Hematopoietic multipotent progenitor cell treated with erythropoietin and hydrocortisone succinate and interleukin-3 and kit ligand, for 17 days (in vitro differentiated cells): Measurements from ENCODE around the gene CYB561D1.
A peak's percentile ranks its signal among the peaks of the same experiment; 100 is the strongest.
"Not testable (repeated sequence)": the region's sequence is repeated elsewhere in the genome, so short reads cannot be mapped to it uniquely, and the experiment has no call there.

Source experiments
- DNase-seq: peaks from one replicate; pipeline ENCODE4 v3.0.0-alpha.2; 2015; ENCODE audit warnings: low spot score

The CYB561D1 gene, protein sequence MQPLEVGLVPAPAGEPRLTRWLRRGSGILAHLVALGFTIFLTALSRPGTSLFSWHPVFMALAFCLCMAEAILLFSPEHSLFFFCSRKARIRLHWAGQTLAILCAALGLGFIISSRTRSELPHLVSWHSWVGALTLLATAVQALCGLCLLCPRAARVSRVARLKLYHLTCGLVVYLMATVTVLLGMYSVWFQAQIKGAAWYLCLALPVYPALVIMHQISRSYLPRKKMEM

DNA sequence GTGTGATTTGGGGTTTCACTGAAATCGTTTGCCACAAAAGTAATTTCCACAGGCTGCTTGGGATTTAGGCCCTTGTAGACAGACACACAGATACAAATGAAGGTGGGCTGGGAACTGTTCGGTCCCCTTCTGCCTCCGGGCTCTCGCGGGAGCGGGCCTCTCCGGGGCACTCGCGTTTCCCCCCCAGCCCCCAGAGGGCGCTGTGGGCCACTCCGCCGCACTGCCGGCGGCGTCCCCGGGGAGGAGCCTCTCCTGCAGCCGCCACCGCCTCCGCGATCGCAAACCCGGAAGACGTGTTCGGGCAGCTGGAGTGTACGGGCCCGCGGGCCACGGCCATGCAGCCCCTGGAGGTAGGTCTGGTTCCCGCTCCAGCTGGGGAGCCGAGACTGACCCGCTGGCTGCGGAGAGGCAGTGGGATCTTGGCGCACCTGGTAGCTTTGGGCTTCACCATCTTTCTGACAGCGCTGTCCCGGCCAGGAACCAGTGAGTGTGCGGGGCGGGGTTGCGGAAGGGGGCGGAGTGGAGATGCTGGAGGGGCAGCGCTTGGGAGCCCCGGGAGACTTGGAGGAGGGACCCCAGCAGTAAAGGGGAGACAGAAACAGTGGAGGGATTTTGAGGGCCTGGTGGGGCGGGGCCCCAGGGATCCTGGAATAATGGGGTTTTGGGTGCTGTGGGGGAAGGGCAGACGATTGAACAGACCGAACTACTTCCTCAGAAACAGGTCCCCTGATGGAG lies at the start of gene CYB561D1:
Gene CYB561D1 (plus strand): TSS at position 290 of the 735 bp plus-strand sequence. CDS start 46 bp downstream, at position 336.
- peak; percentile 91 for DNase-seq

DNA sequence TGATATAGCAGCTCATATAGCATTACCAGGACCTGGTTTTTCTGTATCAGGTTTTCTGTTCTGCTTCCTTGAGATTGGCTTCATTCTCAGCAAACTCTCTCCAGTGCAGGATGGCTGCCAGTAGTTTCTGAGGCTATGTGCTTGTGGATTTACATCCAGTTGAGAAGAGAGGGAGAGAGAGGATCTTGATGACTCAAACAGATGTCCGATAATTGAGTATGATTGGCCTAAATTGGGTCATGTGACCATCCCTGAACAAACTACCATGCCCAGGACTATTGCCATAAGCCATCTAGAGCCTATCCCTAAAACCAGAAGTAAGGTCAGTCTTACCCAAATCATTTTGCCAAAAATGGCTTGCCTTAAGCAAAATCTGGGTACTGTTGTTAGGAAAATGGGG lies 49.5 kb upstream of the CYB561D1 start:
- no peak for DNase-seq

DNA sequence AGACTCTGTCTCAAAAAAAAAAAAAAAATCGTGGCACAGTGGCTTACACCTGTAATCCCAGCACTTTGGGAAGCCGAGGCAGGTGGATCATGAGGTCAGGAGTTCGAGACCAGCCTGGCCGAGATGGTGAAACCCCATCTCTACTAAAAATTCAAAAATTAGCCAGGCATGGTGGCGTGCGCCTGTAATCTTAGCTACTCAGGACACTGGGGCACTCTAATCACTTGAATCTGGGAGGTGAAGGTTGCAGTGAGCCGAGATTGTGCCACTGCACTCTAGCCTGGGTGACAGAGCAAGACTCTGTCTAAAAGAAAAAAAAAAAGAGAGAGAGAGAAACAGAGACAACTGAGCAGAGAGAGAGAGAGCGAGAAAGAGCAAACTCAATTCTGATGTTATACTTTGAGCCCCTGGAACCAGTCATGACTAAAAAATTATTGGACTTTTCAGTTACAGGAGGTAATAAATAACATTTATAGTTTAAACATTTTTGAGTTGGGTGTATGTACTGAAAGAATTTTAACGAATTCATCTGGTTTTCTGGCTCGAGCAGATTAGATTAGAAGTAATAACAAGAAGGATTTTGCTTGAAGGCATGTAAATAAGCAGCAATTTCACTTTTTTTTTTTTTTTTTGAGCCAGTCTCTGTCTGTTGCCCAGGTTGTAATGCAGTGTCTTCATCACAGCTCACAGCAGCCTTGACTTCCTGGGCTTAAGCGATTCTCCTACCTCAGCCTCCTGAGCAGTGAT lies 47.8 kb upstream of the CYB561D1 start:
- not testable (repeated sequence) for DNase-seq

- no peak for DNase-seq
Measured at GRCh38 chr1:109447524-109447923, 46.4 kb upstream of the CYB561D1 start.

DNA sequence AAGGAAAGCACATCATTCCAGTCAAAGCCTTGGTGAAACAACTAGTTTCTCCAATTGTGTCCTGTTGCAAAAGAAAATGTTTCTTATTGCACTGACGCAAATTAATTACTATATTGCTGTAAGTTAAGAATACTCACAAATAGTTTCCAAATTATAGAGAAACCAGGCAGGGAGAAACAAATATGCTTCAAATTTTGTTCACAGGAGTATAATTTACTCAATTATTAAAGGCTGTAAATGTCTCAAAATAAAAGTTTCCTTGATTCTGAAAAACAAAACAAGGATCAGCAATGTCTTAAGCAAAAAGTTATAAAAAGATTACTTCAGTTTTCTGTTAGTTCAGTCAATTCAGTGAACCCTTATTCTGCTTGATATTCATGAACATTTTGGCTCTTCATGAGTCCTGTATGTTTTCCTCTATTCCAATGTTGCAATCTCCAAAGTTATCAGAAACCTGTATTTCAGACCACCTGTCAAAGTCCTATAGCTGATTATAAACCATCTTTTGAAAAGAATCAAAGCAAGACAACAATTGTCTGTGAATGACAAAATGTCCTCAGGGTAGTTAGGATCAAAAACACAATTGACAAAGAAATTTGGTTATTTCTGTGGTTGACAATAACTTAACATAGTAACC lies 39.3 kb upstream of the CYB561D1 start:
- DNase-seq: no peak

DNA sequence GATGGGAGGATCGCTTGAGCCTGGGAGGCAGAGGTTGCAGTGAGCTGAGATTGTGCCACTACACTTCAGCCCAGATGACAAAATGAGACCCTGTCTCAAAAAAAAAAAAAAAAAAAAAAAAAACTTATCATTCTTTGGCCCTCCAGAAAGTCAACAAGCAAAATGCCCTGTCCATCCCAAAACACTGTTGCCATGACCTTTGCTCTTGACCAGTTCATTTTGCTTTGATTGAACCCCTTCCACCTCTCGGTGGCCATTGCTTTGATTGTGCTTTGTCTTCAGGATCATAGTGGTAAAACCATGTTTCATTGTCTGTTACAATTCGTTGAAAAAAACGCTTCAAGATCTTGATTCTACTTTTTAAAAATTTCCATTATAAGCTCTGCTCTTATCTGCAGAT lies 36.1 kb upstream of the CYB561D1 start:
- no peak for DNase-seq

DNA sequence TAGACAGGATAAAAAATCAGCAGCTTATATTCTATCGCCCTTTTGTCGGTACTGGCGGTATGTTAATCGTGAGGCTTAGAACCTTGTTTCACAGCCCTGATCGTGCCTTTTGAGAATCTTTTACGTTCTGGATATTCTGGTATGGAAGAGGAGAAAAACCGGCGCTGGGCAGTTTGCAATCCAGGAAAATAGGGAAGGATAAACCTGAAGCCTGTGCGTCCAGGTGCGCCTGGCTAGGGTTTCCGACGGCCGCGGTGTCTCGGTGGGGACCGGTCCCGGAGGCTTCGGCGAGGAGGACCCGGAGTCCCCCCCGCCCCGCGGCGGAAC lies 27.8 kb upstream of the CYB561D1 start:
- no peak for DNase-seq

- DNase-seq: no peak
Measured at GRCh38 chr1:109466452-109467300, 27.2 kb upstream of the CYB561D1 start, which contains the start of gene SYPL2. Gene SYPL2, plus strand, starts transcription at chr1:109466546. Its CDS starts 298 bp downstream, at chr1:109466844.

- no peak for DNase-seq
Measured at GRCh38 chr1:109467301-109467777, 26.6 kb upstream of the CYB561D1 start.

- DNase-seq: no peak
Measured at GRCh38 chr1:109468061-109468460, 25.8 kb upstream of the CYB561D1 start.

GRCh38 chr1:109468903-109469302 lies 25.0 kb upstream of the CYB561D1 start:
- no peak for DNase-seq

DNA sequence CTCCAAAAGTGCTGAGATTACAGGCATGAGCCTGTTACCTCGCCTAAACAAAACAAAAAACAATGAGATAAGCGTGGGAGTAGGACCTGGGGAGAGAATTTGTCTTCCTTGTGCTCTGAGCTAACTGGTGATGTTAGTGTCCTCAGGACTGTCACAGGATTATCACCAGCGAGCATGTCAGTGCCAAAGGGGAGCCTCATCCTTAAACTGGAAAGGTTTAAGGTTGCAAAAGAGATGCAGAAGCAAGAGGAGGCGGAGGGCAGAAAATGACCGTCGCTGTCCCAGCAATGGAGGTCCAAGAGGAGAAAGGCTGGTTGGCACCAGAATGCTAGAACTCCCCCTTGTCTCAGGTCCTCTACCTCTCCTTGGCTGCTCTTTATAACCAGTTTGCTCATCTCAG lies 23.6 kb upstream of the CYB561D1 start:
- DNase-seq: no peak

DNA sequence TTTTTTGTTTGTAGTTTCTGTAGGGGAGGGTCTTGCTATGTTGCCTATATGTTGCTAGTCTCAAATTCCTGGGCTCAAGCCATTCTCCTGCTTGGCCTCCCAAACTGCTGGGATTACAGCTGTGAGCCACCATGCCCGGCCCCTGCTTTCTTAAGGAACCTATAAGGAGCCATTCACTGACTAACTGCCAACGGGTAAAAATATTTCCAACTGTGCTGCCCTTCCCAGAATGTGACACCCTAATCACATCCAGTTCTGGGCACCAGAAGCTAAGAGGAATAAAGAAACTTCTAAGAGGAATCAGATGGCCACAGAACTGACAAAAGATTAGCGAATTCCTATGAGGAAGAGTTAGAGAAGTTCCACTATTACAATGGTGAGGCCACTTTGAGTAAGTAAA lies 21.1 kb upstream of the CYB561D1 start:
- DNase-seq: no peak

GRCh38 chr1:109473284-109474057 lies 20.4 kb upstream of the CYB561D1 start:
- DNase-seq: not testable (repeated sequence)

GRCh38 chr1:109474697-109475096 lies 19.2 kb upstream of the CYB561D1 start:
- no peak for DNase-seq

GRCh38 chr1:109475261-109475660 lies 18.6 kb upstream of the CYB561D1 start:
- DNase-seq: no peak

- DNase-seq: no peak
Measured at GRCh38 chr1:109476825-109477224, 17.1 kb upstream of the CYB561D1 start.

DNA sequence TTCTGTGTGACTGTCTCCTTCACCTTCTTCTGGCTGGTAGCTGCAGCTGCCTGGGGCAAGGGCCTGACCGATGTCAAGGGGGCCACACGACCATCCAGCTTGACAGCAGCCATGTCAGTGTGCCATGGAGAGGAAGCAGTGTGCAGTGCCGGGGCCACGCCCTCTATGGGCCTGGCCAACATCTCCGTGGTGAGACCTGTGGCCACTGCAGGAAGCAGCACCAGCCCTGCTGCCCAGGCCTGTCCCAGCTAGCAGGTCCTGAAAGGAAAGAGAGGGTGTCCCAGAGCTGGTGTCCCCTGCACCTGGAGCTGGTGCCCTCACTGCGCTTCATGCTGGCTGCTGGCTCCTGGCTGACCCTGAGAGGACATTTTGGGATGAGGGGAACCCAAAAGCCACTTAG lies 16.1 kb upstream of the CYB561D1 start:
- no peak for DNase-seq

DNA sequence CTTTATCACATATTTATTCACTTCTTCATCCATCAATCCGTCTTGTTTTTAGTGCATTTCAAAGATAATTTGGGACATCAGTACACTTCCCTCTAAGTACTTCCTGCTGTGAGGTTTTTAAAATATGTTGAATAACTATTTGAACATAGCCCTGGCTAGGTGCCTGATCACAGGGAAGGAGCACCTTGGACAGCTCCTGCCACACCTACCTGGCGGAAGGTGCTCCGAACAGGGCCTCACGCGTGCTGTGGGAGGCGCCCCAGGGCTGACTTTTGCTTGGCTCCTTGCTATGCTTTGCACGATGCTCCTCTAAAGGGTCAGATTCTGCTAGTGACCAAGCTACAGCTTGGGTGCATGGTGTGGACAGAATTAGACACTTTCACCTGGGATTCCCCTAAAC lies 15.1 kb upstream of the CYB561D1 start:
- DNase-seq: no peak

DNA sequence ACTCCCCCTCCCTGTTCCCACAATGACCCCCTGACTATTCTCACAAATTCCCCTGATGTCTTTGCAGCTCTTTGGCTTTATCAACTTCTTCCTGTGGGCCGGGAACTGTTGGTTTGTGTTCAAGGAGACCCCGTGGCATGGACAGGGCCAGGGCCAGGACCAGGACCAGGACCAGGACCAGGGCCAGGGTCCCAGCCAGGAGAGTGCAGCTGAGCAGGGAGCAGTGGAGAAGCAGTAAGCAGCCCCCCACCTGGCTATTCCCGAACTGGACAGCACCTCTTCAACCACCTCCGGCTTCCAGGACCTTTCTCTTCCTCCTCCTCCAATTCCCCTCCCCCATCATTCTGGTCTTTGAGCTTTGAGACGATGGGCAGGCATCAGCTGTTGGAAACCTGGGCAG lies 14.6 kb upstream of the CYB561D1 start:
- no peak for DNase-seq

DNA sequence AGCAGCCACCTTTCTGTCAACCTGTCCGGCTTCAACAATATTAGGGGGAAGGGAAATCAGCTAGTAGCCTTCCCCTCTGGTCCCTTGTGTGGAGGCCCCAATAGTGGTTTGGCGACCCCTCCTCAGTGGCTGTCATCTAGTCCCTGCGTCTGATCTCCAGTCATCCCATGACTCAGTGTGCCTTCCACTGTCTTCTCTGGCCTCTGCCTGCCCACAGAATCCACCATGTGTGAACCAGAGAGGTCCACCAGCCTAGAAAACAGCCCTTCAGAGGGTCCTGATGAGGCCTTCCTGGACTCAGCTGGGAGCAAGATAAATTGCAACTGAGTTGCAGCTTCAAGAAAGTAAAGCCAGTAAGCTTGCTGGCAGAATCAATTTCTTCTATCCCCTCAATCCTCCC lies 14.0 kb upstream of the CYB561D1 start:
- no peak for DNase-seq
